ENCODE results near the gene MYO1H. TPM values are rescaled to one million over a fixed set of nuclear protein-coding genes. Genes with fewer than 3 reads are reported as not detected.

The MYO1H gene
- total RNA-seq, 2 experiments from 2014 or later, result not detected

DNA sequence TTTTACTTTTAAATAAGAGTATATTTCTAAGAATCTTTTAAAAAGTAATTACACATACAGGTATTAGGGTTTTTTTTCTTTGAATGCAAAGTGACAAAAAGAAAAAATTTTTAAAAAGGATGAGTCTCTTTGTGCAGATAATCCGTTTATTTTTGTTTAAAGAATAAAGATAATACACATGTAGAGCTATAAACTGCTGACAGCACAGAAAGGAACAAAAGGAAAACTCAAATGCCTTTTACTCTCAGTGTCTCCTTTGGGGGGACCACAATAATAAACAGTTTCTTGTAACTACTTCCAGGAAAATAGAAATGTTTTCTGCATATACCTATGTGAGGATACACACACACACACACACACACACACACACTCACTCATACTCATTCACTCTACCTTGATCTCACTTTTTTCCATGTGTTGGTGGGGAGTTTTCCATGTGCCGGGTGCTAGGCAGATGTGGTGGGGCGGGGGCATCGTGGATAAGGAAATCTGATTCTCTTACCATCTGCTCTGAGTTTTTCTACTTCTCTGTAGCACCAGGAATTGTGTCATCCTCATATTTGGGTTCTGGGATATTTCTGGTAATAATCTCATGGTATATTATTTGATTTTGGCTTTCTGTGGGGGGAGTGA is 71.3 kb downstream of the MYO1H start:
- DNase-seq (no peak), ATAC-seq (ENCODE audit: poor library complexity) (no peak)
- Mint-ChIP-seq H3K4me1 (ENCODE audit: low read depth) (no peaks in the 10 kb centered on the region), H3K27me3 (peaks cover 33% of the 10 kb centered on the region), H3K27ac (no peak overlapping the region), H3K36me3 (ENCODE audit: low read depth) (no peaks in the 10 kb centered on the region), H3K9me3 (no peaks in the 10 kb centered on the region), H3K4me3 (no peak overlapping the region)
- Histone ChIP-seq H3K36me3 (ENCODE audit: insufficient read depth, low read length) (no peaks in the 10 kb centered on the region), H3K4me3 (ENCODE audit: low read length) (no peak overlapping the region), H3K9me3 (ENCODE audit: control insufficient read depth in 1 of 2, insufficient read depth in 1 of 2, low read length in 2 of 2) (no peaks in the 10 kb centered on the region), H3K27ac (ENCODE audit: low read depth in 1 of 2, low read length in 2 of 2) (no peak overlapping the region), H3K4me1 (ENCODE audit: insufficient read depth, low read length) (no peaks in the 10 kb centered on the region), H3K27me3 (ENCODE audit: control insufficient read depth in 1 of 2, insufficient read depth in 2 of 2, low read length in 2 of 2) (peaks cover 2 to 8% of the 10 kb centered on the region in 2 experiments)
- intact Hi-C loops (cut with DNase I, micrococcal nuclease), result no loop called here
- TF ChIP-seq, protein P1, sequence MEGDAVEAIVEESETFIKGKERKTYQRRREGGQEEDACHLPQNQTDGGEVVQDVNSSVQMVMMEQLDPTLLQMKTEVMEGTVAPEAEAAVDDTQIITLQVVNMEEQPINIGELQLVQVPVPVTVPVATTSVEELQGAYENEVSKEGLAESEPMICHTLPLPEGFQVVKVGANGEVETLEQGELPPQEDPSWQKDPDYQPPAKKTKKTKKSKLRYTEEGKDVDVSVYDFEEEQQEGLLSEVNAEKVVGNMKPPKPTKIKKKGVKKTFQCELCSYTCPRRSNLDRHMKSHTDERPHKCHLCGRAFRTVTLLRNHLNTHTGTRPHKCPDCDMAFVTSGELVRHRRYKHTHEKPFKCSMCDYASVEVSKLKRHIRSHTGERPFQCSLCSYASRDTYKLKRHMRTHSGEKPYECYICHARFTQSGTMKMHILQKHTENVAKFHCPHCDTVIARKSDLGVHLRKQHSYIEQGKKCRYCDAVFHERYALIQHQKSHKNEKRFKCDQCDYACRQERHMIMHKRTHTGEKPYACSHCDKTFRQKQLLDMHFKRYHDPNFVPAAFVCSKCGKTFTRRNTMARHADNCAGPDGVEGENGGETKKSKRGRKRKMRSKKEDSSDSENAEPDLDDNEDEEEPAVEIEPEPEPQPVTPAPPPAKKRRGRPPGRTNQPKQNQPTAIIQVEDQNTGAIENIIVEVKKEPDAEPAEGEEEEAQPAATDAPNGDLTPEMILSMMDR (IDR thresholded peaks at IDR 0.05), result no peak
- CTCF ChIA-PET, result interaction anchor here (0.9 to 1.2 kb wide), 2 partner anchors 9 kb away, joined by 3 read pairs; no protein-coding TSS in a partner anchor
- POLR2A ChIA-PET, result no interaction called here

DNA sequence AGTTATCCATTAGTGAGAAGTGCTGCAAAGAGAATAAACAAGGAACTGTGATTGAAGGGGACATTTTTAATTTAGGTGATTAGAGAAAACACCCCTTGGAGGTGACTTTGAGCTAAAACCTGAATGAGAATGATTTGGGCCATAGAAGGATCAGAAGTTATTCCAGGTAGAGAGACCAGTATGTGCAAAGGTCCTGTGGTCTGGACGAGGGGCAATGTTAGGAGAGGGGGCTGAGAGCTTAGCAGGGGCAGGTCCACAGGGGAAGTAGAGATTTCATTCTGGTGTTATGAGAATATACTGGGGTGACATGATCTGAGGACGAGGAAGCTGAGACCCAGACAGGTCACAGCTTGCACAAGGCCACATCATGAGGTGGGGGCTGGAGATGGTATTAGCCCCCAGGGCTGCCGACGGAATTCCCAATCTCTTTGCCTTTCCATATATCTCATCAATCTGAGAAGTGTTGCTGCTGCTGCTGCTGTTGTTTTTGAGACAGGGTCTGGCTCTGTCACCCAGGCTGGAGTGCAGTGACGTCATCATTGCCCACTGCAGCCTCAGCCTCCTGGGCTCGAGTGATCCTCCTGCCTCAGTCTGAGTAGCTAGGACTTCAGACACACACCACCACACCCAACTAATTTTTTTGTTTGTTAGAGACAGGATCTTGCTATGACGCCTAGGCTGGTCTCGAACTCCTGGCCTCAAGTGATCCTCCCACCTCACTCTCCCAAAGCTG is 73.8 kb downstream of the MYO1H start:
- Mint-ChIP-seq H3K4me3 (no peak overlapping the region), H3K27ac (no peak overlapping the region), H3K27me3 (peaks cover 44% of the 10 kb centered on the region), H3K9me3 (no peaks in the 10 kb centered on the region), H3K36me3 (ENCODE audit: low read depth) (no peaks in the 10 kb centered on the region), H3K4me1 (ENCODE audit: low read depth) (no peaks in the 10 kb centered on the region)
- ChIA-PET CTCF (no interaction called here), POLR2A (no interaction called here)
- intact Hi-C loops (cut with DNase I, micrococcal nuclease), result no loop called here
- Histone ChIP-seq H3K4me3 (ENCODE audit: low read length) (no peak overlapping the region), H3K36me3 (ENCODE audit: insufficient read depth, low read length) (no peaks in the 10 kb centered on the region), H3K27ac (ENCODE audit: low read depth in 1 of 2, low read length in 2 of 2) (no peak overlapping the region), H3K9me3 (ENCODE audit: control insufficient read depth in 1 of 2, insufficient read depth in 1 of 2, low read length in 2 of 2) (no peaks in the 10 kb centered on the region), H3K4me1 (ENCODE audit: insufficient read depth, low read length) (no peaks in the 10 kb centered on the region), H3K27me3 (ENCODE audit: control insufficient read depth in 1 of 2, insufficient read depth in 2 of 2, low read length in 2 of 2) (peaks cover 2 to 16% of the 10 kb centered on the region in 2 experiments)
- TF ChIP-seq, protein P1 (IDR thresholded peaks at IDR 0.05), result no peak
- DNase-seq (no peak), ATAC-seq (ENCODE audit: poor library complexity) (no peak)

DNA sequence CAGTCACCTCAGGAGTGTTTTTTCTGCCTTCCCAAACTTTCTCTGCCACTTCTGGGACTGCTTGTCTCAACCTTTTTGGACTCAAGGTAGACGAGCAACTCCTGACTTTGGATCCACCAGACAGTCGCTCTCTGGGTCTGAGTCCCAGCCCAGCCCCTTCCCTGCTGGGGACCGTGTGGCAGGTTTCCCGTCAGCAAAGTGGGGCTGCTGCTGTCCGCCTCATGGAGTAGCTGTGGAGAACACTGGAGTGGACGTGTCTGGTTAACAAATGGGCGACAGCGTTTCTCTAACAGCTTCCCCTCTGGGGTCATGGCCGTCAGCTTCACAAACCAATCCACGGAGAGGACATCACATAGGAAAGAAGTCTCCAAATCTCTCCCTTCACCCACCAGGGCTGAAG is 74.6 kb downstream of the MYO1H start:
- Mint-ChIP-seq H3K27me3 (peaks cover 44% of the 10 kb centered on the region), H3K4me3 (no peak overlapping the region), H3K9me3 (no peaks in the 10 kb centered on the region), H3K27ac (no peak overlapping the region), H3K4me1 (ENCODE audit: low read depth) (no peaks in the 10 kb centered on the region), H3K36me3 (ENCODE audit: low read depth) (no peaks in the 10 kb centered on the region)
- POLR2A ChIA-PET, result no interaction called here
- CTCF ChIA-PET, result interaction anchor here (1.8 kb wide), 1 partner anchor 10 kb away, joined by 4 read pairs; no protein-coding TSS in a partner anchor
- H3K36me3 ChIP-seq (ENCODE audit: insufficient read depth, low read length), result no peaks in the 10 kb centered on the region
- intact Hi-C loops (cut with DNase I, micrococcal nuclease), result no loop called here
- no peak for ATAC-seq (ENCODE audit: poor library complexity)
- H3K27me3 ChIP-seq (ENCODE audit: control insufficient read depth in 1 of 2, insufficient read depth in 2 of 2, low read length in 2 of 2), result peaks cover 2 to 16% of the 10 kb centered on the region in 2 experiments
- H3K4me3 ChIP-seq (ENCODE audit: low read length), result no peak overlapping the region
- no peaks in the 10 kb centered on the region for H3K4me1 ChIP-seq (ENCODE audit: insufficient read depth, low read length)
- TF ChIP-seq, protein P1 (IDR thresholded peaks at IDR 0.05), result no peak
- DNase-seq, result no peak
- H3K9me3 ChIP-seq (ENCODE audit: control insufficient read depth in 1 of 2, insufficient read depth in 1 of 2, low read length in 2 of 2), result no peaks in the 10 kb centered on the region
- H3K27ac ChIP-seq (ENCODE audit: low read depth in 1 of 2, low read length in 2 of 2), result no peak overlapping the region
